Renal pelvis (tissue), 4 donors: ENCODE data around the gene LHFPL3. TPM values are rescaled to one million over a fixed set of nuclear protein-coding genes. Genes with fewer than 3 reads are reported as not detected.
A peak's percentile ranks its signal among the peaks of the same experiment; 100 is the strongest.
"Not testable (repeated sequence)": the region's sequence is repeated elsewhere in the genome, so short reads cannot be mapped to it uniquely, and the experiment has no call there.

ENCODE experiments used
- DNase-seq: peaks from one replicate; pipeline ENCODE4 v3.0.0-alpha.2; 2013
- polyA plus RNA-seq, 3 donors: library from polyadenylated mRNA; unstranded; fragments of 120-200 nt; gene quantifications; one replicate each; pipeline ENCODE4 v1.2.1, GENCODE V29; 2013; ENCODE audit not compliant: insufficient read length in 3 of 3

LHFPL3 gene
- polyA plus RNA-seq, 3 donors: 4.6 to 9.1 (median 6.2) TPM

DNA sequence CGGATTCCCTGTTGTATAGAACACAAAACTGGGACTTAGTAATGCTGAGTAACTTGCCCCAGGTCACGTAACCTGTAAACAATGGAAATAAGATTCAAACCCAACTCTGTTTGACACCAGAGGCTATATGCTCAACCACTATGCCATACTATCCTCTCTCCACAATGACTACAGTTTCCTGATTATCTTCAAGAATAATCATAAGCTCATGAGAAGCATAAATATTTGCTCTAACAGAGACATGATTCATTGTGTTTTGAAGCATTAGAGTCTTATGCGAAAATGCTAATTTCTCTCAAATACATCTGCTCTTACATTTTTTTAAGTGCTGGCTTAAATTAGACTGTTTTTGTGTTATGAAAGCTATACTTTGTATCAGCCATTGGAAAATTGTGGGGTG, 241.3 kb downstream of the LHFPL3 start:
- DNase-seq: no peak

DNA sequence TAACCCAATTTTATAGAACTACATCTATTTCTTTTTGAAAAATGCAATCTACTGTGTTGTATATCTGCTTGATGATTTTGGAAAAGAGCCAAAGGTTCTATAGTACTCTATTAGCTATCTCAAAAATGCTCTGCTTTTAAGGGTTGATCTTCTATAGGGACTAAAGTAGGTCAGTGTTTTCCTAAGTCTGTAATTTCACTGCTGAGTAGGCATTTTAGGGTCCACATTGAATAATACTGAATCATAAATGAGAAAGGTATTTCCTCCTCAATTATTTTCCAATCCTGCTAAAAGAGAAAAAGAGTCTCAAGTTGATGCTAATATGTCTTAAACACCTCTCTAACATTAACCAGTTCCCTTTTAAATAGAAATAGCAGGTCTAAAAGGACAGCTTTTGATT, 244.2 kb downstream of the LHFPL3 start:
- no peak for DNase-seq

DNA sequence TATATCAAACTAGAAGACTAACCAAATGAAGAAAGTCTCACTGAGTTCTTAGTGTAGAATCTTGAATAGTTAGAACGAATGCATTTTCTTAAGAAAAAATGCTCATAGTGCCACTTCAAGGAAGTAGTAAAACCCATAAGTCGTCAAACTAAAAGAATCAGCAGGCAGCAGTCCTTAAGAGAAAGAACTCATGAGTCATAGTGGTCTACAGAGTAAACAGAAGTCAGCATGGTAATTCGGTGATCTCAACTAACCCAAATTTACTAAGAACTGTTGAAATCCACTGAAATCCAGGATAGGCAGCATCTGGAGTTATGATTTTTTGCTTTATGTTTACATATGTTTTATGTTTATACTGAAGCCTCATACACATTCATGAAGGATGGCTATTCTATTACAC, 256.2 kb downstream of the LHFPL3 start:
- DNase-seq: no peak

DNA sequence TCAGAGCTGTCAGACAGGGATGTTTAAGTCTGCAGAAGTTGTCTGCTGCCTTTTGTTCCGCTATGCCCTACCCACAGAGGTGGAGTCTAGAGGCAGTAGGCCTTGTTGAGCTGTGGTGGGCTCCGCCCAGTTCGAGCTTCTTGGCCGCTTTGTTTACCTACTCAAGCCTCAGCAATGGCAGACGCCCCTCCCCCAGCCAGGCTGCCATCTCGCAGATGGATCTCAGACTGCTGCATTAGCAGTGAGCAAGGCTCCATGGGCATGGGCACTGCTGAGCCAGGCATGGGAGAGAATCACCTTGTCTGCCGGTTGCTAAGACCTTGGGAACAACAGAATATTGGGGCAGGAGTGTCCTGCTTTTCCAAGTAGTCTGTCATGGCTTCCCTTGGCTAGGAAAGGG, 267.2 kb downstream of the LHFPL3 start:
- DNase-seq: not testable (repeated sequence)

DNA sequence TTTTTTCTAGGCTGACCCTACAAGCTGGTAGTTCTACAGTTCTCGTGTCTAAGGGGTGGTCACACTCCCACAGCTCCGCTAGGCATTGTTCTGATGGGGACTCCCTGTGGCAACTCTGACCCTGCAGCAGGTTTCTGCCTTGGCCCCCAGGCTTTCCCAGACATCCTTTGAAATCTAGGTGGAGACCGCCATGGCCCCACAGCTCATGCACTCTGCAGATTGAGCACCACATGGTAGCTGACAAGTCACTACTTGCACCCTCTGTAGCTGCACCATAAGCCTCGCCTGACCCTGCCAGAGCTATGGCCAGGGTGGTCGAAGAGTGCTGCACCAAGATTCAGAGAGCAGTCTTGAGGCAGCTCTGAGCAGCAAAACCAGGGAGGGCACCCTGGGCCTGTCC, 275.6 kb downstream of the LHFPL3 start:
- no peak for DNase-seq

DNA sequence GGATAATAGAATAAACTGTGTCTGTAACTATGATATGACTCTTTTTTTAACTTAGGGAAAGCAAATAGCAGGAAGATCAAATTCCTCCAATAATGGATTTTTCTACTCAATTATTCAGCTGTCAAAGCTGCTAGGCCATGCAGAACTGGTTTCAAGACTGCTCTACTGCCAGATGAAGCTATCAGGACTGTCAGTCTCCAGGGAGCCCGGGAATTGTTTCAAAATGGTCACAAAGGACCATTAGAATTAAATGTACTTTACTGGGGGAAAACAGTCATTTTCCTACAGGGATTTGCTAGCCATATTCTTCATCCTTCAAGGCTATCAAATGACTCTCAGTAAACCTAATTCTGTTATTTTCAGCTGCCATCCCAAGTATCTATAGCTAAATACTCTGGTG, 276.3 kb downstream of the LHFPL3 start:
- no peak for DNase-seq

DNA sequence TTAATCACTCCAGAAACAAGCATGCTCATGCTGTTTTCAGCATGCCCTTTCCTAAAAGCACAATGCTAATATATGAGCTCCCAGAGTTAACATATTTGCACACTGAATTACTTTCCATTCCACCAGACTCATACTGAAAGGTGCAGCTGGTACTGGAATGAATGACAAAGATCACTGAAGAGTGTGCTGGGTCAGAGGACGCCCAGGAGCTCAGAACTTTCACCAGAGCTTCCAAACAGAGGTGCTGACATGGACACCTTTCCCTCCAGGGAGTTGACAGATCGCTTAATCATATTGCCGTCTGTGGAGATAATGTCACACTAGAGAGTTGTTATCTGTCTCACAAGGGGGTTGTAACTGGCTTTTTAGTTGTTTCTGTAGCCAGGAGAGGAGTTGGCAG, 292.9 kb downstream of the LHFPL3 start:
- DNase-seq: no peak

DNA sequence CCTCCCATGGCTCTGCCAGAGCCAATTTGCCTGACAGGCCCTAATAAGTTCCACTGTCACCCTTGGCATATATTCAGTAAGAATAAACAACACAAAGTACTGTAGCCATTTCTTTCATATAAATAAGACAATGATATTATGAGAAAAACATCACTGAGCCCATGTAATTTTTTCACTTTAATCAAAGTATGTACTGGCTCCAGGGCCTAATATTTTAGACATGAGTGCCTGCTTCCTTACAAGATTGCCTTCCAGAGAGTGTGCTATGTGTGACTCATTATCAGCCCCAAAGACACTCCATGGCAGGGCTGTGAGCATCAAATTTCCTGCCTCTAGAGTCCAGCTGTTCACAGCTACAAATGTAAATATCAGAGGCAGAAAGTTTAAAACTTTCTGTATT, 297.6 kb downstream of the LHFPL3 start:
- DNase-seq: no peak

DNA sequence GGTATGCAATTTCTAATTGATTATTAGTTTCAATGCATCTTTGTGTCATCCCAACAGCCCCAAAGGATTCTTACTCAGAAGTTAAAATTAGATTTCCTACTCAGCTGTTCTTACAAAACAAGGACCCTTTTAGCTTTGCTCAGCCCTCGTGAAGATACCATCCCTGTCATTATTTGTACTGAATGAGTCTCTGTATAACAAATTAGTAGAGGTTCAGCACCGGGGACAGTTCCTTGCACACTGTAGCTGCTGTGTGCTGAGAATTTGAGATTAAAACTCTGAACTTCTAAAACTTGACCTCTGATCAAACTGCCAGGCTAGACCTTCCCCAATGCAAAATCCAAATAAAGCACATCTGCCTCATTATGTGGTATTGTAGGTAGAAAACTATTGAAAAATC, 299.1 kb downstream of the LHFPL3 start:
- DNase-seq: peak; percentile 64

DNA sequence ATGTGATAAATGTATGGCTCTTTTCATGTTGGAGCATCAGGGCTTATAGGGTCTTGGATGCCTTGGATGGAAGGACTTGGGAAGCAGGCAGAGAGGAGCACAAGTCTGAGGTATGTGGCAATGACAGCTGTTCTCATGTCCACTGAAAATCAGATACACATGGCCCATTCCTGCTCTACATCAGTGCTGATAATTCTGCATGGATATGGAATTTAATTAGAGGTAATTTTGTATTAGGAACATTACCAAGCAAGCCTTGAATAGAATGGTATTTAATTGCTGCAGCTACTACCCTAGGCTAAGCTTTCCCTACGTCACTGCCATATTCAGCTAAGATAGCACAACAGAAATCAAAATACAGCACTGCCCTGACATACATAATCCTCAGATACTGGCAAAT, 299.6 kb downstream of the LHFPL3 start:
- no peak for DNase-seq

DNA sequence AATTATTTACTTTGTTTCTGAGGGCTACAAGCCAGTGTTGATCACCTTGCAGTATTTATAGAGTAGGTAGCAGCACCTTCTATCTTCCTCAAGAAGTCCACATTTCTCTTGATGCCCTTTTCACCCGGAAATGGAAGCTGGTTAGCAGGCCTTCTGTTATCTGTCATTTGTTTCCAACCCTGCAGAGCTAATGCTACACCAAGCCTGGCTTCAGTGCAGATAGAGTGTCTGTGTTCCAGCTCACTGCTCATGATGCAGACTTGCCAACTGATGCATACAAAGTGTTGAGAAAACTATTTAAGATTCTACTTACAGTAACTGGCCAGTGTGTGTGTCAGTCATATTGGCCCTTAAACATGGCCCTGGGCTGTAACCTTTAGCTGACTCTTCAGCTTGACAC, 301.0 kb downstream of the LHFPL3 start:
- DNase-seq: no peak

DNA sequence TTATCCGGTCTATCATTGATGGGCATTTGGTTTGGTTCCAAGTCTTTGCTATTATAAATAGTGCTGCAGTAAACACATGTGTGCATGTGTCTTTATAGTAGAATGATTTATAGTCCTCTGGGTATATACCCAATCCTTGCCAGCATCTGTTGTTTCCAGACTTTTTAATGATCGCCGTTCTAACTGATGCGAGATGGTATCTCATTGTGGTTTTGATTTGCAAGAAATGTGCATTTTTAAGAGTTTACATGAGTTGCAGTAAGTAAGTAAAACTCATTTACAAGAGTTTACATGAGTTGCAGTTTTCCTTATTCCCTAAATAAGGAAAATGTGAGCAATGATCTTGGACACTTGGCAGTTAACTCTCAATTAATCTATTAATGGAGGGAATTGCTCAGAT, 312.1 kb downstream of the LHFPL3 start:
- no peak for DNase-seq

DNA sequence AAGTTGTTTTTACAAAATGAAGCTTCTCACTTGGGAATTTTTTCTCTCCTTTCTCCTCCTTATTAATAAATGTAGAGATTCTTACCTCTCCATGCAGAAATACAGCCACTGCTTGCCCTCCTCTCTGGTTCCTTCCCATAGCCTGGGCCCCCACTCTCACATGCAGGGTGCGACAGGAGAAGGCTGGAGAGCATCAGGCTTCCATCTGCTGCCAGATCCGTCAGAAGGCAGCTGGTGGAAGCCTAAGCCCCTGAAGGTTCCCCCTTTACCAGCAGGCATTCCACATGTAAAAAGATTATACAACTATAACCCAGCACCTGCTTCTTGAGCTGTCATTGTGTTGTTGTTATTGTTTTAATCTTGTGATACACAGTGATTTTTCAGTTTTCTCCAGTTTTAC, 314.2 kb downstream of the LHFPL3 start:
- DNase-seq: no peak

DNA sequence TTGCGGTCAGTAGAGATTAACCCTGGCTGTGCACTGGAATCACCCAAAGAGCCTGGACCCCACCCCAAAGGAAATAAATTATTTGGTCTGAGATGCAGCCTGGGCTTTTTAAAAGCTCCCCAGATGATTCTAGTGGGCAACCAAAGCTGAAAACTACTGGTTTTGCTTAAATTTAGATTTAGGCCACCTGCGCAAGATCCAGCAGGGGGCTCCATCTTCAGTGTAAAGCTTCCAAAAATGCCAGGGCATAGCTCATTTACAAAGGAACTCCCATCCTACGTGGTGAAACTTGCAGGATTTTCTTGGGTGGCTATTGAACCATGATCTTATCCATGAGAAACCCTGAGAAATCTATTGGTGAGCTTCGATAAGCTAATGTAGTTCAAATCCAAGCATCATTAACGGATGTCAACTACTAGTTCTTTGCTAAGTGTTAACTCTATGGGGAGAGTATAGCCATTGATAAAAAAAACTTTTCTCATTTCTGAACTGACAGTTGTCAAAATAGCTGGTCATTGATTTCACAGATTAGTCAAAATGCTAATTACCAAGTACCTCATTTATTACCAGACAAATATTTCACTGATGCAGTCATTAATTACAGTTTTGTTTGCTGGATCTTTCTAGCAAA, 315.3 kb downstream of the LHFPL3 start:
- DNase-seq: peak; percentile 20

DNA sequence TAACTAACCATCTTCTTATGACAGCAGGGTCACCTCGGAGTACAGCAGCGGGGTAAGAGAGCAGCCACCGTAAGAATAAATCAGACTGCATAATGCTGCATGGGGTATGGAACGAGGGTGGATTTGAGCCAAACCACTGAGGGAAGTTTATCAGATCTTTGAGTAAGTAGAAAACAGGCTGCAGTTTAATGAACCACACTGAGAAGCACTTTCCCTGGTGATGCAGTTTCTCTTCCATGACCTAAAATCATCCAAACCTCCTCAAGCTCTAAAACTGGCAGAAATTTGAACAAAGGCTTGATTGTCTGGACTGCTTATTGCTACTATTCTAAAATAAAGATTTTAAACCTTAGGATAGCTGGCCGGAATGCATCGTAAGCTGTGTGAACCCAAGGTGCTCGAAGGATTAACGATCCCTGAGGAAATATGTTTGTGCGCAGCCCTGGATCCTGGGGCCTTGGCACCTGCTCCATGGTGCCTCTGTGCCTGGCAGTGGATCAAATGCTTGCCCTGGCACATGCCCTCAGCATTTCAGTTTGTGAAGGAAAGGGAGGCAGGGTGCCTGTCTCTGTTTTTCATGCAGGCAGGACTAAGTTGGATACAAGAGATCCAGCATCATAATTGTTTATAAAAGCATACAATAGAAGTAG, 322.7 kb downstream of the LHFPL3 start:
- DNase-seq: peak; percentile 20

DNA sequence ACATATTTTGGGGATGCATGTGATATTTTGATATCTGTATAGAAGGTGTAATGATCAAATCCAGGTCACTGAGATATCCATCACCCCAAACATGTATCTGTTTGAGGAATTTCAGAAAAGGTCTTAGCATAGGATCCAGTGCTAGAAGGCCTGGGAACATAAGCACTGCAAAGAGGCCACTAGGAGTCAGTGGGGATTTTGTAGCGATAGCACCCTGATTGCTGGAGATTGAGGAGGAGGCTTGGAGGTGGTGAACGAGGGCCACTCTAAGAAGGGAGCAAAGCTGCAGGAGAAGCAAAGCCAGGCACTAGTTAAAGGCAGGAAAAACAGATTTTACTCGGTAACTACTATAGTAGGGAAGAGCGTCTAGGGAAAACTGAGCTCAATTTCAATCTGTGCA, 324.0 kb downstream of the LHFPL3 start:
- no peak for DNase-seq

DNA sequence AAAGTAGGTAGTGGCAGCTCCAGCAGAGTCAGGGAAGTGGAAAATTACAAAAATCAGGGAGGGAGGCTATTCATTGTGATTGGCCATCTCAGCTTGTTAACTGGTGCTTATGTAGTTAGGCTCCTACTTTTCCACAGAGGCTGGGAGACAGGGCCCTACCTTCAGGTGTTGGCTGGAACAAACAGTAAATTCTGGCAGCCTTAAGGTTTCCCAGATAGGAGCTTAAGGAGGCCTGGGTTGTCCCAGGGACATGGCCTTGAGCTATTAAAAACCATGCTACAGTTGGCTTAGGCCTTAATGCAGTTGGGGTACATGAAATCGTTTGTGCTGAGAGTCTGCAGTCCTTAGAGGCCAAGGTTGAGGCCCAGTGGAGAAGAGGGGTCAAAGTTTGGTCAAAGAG, 324.5 kb downstream of the LHFPL3 start:
- DNase-seq: no peak

DNA sequence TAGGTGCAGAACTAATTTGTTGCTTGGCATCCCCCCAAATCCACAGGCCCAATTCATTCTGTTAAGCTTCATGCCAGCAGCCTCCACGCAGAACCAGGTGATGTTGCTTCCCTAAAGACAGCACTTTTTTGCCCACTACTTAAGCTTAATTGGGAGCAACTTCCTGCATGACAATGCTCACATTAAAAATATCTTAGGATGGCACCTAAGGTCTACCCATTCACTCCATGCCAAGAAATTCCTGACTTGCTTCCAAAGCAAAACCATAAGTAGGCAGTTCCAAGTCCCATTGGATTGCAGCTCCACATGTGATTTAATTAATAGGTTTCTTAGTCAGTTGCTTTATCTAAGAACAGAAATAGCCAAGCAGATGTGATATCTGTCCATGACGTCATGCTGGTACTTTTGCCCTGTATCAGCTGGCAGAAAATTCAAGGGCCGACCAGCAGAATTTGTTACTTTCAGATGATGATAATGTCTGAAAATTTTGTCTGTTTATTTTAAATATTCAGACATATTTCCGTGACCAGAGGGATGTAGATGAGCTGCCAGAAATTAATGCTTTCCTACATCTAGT, 325.5 kb downstream of the LHFPL3 start:
- DNase-seq: no peak

DNA sequence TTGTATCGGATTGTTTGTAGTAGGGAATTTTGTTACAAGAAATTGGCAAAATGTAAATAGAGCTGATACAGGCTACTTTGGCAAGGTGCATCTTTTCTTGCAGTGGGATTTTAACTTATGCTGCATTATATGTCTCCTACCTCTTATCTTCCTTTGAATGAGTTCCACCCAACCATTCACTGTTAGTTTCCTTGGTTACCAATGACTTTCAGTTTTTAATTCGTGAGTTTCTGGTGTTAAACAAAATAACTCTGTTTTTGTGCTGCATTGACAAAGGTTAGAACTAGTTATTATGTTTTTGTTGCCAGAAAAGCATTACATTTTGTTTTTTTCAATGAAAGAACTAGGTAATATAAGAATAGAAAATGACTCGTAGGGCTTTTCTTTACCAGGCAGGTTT, 327.2 kb downstream of the LHFPL3 start:
- DNase-seq: no peak

DNA sequence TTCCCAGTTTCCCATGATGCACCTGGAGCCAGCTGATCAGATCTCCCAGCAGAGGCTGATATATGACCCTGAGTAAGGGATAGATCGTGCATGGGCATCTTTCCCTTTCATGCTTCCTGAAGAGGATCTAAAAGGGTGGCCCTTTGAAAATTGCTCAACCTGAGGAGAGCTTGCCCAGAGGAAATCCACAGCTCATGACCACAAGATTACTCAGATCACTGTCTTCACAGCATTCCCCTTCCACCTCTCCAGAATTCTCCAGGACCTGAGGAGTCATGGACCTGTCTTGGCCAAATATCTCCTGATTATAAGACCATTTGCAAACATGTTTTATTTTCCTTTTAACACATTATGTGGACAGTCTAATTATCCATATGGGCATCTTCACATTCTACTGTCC, 328.1 kb downstream of the LHFPL3 start:
- DNase-seq: no peak

DNA sequence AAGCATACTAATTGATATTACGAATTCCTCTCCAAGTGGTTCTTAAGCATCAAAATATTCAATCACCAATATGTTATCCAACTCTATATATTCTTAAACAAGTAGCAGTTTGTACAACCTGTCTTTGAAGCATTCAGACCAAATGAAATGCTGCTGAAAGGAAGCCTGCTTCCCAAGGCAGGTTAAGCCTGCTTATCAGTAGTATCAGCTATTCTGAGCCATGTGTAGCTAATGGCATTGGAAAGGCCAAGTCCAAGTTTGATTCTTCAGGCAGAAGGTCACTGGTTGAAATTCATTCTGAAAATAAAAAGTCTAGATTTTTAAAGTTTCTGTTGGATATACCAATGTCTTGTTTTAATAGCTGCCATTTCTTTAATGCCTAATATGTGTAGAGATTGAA, 328.7 kb downstream of the LHFPL3 start:
- no peak for DNase-seq

DNA sequence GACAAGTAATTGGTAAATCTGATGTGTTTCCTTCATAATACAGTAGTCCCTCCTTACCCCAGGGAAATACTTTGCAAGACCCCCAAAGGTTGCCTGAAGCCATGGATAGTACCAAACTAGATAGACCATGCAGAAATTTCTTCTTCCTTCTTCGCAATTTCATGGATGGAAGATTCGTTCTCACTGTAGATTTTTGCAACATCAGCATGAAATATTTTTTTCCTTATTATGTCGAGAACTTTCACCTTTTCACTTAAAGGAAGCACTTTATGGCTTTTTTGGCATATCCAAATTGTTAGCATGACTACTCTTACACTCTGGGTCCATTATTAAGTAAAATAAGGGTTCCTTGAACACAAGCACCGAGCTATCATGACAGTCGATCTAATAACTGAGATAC, 333.2 kb downstream of the LHFPL3 start:
- no peak for DNase-seq

DNA sequence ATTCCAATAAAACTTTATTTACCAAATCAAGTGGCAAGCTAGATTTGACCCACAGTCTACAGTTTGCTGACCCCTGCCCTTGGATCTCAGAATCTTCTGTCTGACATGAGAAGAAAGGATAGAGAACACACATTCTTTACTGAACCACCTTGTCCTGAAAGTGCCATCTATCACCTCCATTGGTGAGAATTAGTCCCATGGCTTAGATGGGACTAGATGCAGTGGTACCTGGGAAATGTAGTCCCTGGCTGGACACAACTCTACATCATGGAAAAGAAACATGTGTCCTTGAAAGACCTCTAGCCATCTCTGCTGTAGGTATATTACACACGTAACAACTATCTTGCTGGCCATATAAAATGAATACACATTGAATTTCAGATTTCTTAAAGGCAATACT, 336.2 kb downstream of the LHFPL3 start:
- DNase-seq: no peak

DNA sequence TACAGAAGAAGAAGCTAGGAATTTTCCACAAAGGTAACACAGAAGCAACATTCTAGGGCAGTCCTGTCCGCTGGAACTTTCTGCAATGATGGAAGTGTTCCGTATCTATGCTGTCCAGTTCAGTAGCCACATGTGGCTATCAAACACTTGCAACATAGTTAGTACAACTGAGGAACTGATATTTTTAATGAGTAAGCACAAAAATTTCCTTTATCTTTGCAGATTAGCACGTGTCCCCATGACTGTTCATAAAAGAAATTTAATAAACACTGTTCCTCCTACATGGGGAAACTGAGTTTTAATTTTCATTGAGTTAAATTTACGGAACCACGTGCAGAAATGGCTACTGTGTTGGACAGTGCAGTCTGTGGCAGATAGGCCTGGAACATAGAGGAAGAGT, 349.2 kb downstream of the LHFPL3 start:
- DNase-seq: no peak
